A549 (cell line): ENCODE data around the gene NBPF6.

ENCODE experiments used
- CHD4 ChIP-seq: fragments of 200-600 bp; sonication (generic); IDR thresholded peaks from 2 replicates; pipeline ENCODE4 v1.6.1; 2016; ENCODE audit warnings: antibody characterized with exemption, mild to moderate bottlenecking, borderline replicate concordance
- CTCF ChIP-seq: fragments of >200 bp; sonication (Bioruptor Twin); formaldehyde crosslinking; IDR thresholded peaks from 3 replicates; pipeline ENCODE4 v1.5.1; 2016
- EP300 ChIP-seq, 2 experiments: fragments of >200 bp; sonication (Bioruptor Twin); formaldehyde crosslinking; IDR thresholded peaks; 2 replicates in 1 of 2; 3 replicates in 1 of 2; pipeline ENCODE4 v1.6.1; 2016 to 2017
- ESRRA ChIP-seq: fragments of 150-350 bp; IDR thresholded peaks from 2 replicates; pipeline ENCODE4 v1.6.1; 2014; ENCODE audit warnings: mild to moderate bottlenecking, low read length, borderline replicate concordance
- HMGXB4 ChIP-seq: fragments of 250-450 bp; sonication (Bioruptor Pico); IDR thresholded peaks from 2 replicates; pipeline ENCODE4 v1.5.0; 2021; ENCODE audit warnings: mild to moderate bottlenecking, moderate library complexity, borderline replicate concordance
- MAFK ChIP-seq: fragments of 450-650 bp; IDR thresholded peaks from 2 replicates; pipeline ENCODE4 v1.6.1; 2014; ENCODE audit not compliant: partially characterized antibody
- NFE2L2 ChIP-seq: fragments of 150-350 bp; conservative IDR thresholded peaks from 2 replicates; pipeline ENCODE4 v1.6.1; 2014; ENCODE audit warnings: low read length
- PHF8 ChIP-seq: fragments of 200-600 bp; sonication (generic); IDR thresholded peaks from 2 replicates; pipeline ENCODE4 v1.6.1; 2016; ENCODE audit warnings: low read depth, mild to moderate bottlenecking, antibody characterized with exemption, moderate library complexity, borderline replicate concordance
- POLR2A ChIP-seq: IDR thresholded peaks from 2 replicates; pipeline ENCODE4 v1.6.1; 2012; ENCODE audit warnings: mild to moderate bottlenecking, low read length
- RAD21 ChIP-seq, 2 experiments: fragments of >200 bp in 1 of 2; sonication (Bioruptor Twin) in 1 of 2; formaldehyde crosslinking in 1 of 2; IDR thresholded peaks in 1 of 2; conservative IDR thresholded peaks in 1 of 2; 2 replicates in 1 of 2; 3 replicates in 1 of 2; pipeline ENCODE4 v1.6.1; 2012 to 2018; ENCODE audit warnings: inconsistent platforms in 1 of 2
- REST ChIP-seq: fragments of 200-600 bp; sonication (generic); IDR thresholded peaks from 2 replicates; pipeline ENCODE4 v1.6.1; 2016; ENCODE audit warnings: antibody characterized with exemption, mild to moderate bottlenecking, moderate library complexity
- RFX5 ChIP-seq: fragments of 450-650 bp; IDR thresholded peaks from 2 replicates; pipeline ENCODE4 v1.7.1; 2014; ENCODE audit warnings: antibody characterized with exemption, mild to moderate bottlenecking, moderate library complexity
- TP53 ChIP-seq: fragments of 250-450 bp; sonication (Bioruptor Pico); IDR thresholded peaks from 2 replicates; pipeline ENCODE4 v1.5.0; 2021; ENCODE audit warnings: mild to moderate bottlenecking, moderate library complexity

DNA sequence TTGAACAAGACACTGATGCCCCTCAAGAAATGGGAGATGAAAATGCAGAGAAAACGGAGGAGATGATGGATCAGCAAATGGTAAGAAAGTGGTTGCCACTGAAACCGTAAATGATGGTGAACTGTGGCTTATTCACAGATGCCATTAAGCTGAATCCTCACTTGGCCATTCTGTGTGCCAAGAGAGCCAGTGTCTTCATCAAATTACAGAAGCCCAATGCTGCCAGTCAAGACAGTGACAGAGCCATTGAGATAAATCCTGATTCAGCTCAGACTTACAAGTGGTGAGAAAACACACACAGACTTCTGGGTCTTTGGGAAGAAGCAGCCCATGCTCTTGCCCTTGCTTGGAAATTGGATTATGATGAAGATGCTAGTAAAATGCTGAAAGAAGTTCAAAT, 52.5 kb downstream of the NBPF6 start:
- TF ChIP-seq TP53 (no peak), RAD21 (conservative IDR thresholded peaks at IDR 0.05 in 1 of 2, IDR thresholded peaks at IDR 0.05 in 1 of 2) (no peak), CTCF (no peak), PHF8 (no peak), MAFK (no peak), RFX5 (no peak), REST (no peak), POLR2A (no peak), ESRRA (no peak), CHD4 (no peak), NFE2L2 (no peak), EP300 (IDR thresholded peaks at IDR 0.05) (no peak), HMGXB4 (CRISPR knock-in tag) (no peak)
